HCT116 (cell line): ENCODE measurements around the gene TNFAIP2. TPM values are rescaled to one million over a fixed set of nuclear protein-coding genes. Genes with fewer than 3 reads are reported as not detected.

Experiments
- ATAC-seq: fragments of 200-7000 bp; cut with Tn5 transposase; 2 replicates; pipeline ENCODE4 v1.9.1; 2020; ENCODE audit warnings: mild to moderate bottlenecking, moderate library complexity
- BruUV-seq: library from RNA; stranded (reverse); fragments of 400-500 nt; replicated peaks from 2 replicates; lab custom pipeline; 2021; lab: Mats Ljungman, UMichigan
- CTCF ChIA-PET: fragments of 300-600 bp; sonication (Branson Sonifier 250); formaldehyde crosslinking; loops from one replicate; lab custom pipeline; 2021; ENCODE audit warnings: antibody characterized with exemption; lab: Charles Lee
- POLR2A ChIA-PET: fragments of 300-600, 350-600 bp; sonication (Branson Sonifier 250); formaldehyde crosslinking; loops from one replicate; lab custom pipeline; 2021; ENCODE audit warnings: antibody characterized with exemption; lab: Charles Lee
- RAD21 ChIA-PET, 2 experiments: fragments of 300-600 bp; sonication (Branson Sonifier 250); formaldehyde crosslinking; loops; one replicate each; lab custom pipeline; 2023; ENCODE audit warnings: low total read pairs in 2 of 2; ENCODE audit not compliant: uncharacterized antibody in 2 of 2, unreplicated experiment in 2 of 2, low non-redundant PET in 1 of 2; lab: Charles Lee
- DNase-seq: peaks from one replicate; pipeline ENCODE4 v3.0.0-alpha.2; 2010; ENCODE audit warnings: low read depth, low spot score
- H2AFZ ChIP-seq: fragments of 200-600 bp; shearing (Covaris generic), sonication (generic); 2 replicates; pipeline ENCODE4 v1.6.1; 2017; ENCODE audit warnings: low read depth, mixed run types, mixed read lengths, antibody characterized with exemption, low read length; ENCODE audit not compliant: poor library complexity, severe bottlenecking
- H3K27ac ChIP-seq: 2 replicates; pipeline ENCODE4 v1.5.1; 2012; ENCODE audit warnings: low read depth, low read length
- H3K27me3 ChIP-seq: fragments of 200-600 bp; sonication (generic); 2 replicates; pipeline ENCODE4 v1.6.1; 2016; ENCODE audit warnings: mixed run types, low read length, mixed read lengths; ENCODE audit not compliant: insufficient read depth
- H3K36me3 ChIP-seq, 2 experiments: fragments of 200-500 bp in 1 of 2; fragments of 200-600 bp in 1 of 2; sonication (Bioruptor generic) in 1 of 2; sonication (generic) in 1 of 2; 2 replicates each; pipeline versions ENCODE4 v1.5.1 to v1.6.1; 2014 to 2016; ENCODE audit warnings: low read length in 2 of 2, inconsistent platforms in 1 of 2, mixed read lengths in 1 of 2, mixed run types in 1 of 2; ENCODE audit not compliant: insufficient read depth in 2 of 2, control insufficient read depth in 1 of 2
- H3K4me1 ChIP-seq, 2 experiments: fragments of 200-600 bp in 1 of 2; sonication (generic) in 1 of 2; 2 replicates each; pipeline versions ENCODE4 v1.5.1 to v1.6.1; 2012 to 2017; ENCODE audit warnings: low read length in 2 of 2, inconsistent platforms in 1 of 2, mild to moderate bottlenecking in 1 of 2, mixed read lengths in 1 of 2, mixed run types in 1 of 2, moderate library complexity in 1 of 2; ENCODE audit not compliant: insufficient read depth in 2 of 2, control insufficient read depth in 1 of 2
- H3K4me2 ChIP-seq: fragments of 200-600 bp; sonication (generic); 2 replicates; pipeline ENCODE4 v1.6.1; 2017; ENCODE audit warnings: mixed run types, low read length, mixed read lengths
- H3K4me3 ChIP-seq, 2 experiments: fragments of 200-600 bp in 1 of 2; sonication (generic) in 1 of 2; replicated peaks in 1 of 2; 2 replicates each; pipeline ENCODE4 v1.5.1; 2011 to 2016; ENCODE audit warnings: low read length in 2 of 2, control low read depth in 1 of 2, low read depth in 1 of 2, mild to moderate bottlenecking in 1 of 2, mixed read lengths in 1 of 2, mixed run types in 1 of 2
- H3K79me2 ChIP-seq: fragments of 200-600 bp; sonication (generic); 2 replicates; pipeline ENCODE4 v1.6.1; 2017; ENCODE audit warnings: mild to moderate bottlenecking, mixed run types, low read length, moderate library complexity, mixed read lengths; ENCODE audit not compliant: insufficient read depth
- H3K9ac ChIP-seq: fragments of 200-600 bp; sonication (generic); 2 replicates; pipeline ENCODE4 v1.6.1; 2016; ENCODE audit warnings: low read length, mixed read lengths
- H3K9me2 ChIP-seq: fragments of 200-600 bp; sonication (generic), shearing (Covaris generic); 2 replicates; pipeline ENCODE4 v1.6.1; 2017; ENCODE audit warnings: mixed run types, mild to moderate bottlenecking, moderate library complexity; ENCODE audit not compliant: insufficient read depth
- H3K9me3 ChIP-seq, 2 experiments: fragments of 200-500 bp in 1 of 2; fragments of 200-600 bp in 1 of 2; sonication (Bioruptor generic) in 1 of 2; sonication (generic) in 1 of 2; 2 replicates each; pipeline ENCODE4 v1.6.1; 2014 to 2017; ENCODE audit warnings: low read length in 2 of 2, mixed read lengths in 2 of 2, inconsistent platforms in 1 of 2, low read depth in 1 of 2, mild to moderate bottlenecking in 1 of 2, mixed run types in 1 of 2, moderate library complexity in 1 of 2; ENCODE audit not compliant: control insufficient read depth in 1 of 2, insufficient read depth in 1 of 2
- H4K20me1 ChIP-seq: fragments of 200-600 bp; sonication (generic), shearing (Covaris generic); 2 replicates; pipeline ENCODE4 v1.6.1; 2017; ENCODE audit warnings: mixed run types, mild to moderate bottlenecking, moderate library complexity; ENCODE audit not compliant: insufficient read depth
- ATF3 ChIP-seq: IDR thresholded peaks from 2 replicates; pipeline ENCODE4 v1.6.1; 2012
- CEBPB ChIP-seq: IDR thresholded peaks from 2 replicates; pipeline ENCODE4 v1.6.1; 2012; ENCODE audit warnings: low read depth
- EZH2 ChIP-seq: fragments of 200-600 bp; sonication (generic); IDR thresholded peaks from 2 replicates; pipeline ENCODE4 v1.6.1; 2017; ENCODE audit warnings: antibody characterized with exemption, mixed run types
- EZH2phosphoT487 ChIP-seq: fragments of 200-600 bp; IDR thresholded peaks from 2 replicates; pipeline ENCODE4 v1.6.1; 2018; ENCODE audit warnings: antibody characterized with exemption, borderline replicate concordance
- POLR2A ChIP-seq: IDR thresholded peaks from 2 replicates; pipeline ENCODE4 v1.7.0; 2011; ENCODE audit warnings: borderline replicate concordance; ENCODE audit not compliant: insufficient read depth, insufficient read length; ENCODE audit errors: extremely low read depth
- POLR2AphosphoS5 ChIP-seq: IDR thresholded peaks from 2 replicates; pipeline ENCODE4 v1.6.1; 2011; ENCODE audit warnings: mild to moderate bottlenecking, low read depth, low read length, moderate library complexity
- RAD21 ChIP-seq: IDR thresholded peaks from 2 replicates; pipeline ENCODE4 v1.6.1; 2012; ENCODE audit warnings: low read depth, mild to moderate bottlenecking
- REST ChIP-seq: IDR thresholded peaks from 2 replicates; pipeline ENCODE4 v1.6.1; 2012; ENCODE audit warnings: low read depth
- SP1 ChIP-seq: IDR thresholded peaks from 2 replicates; pipeline ENCODE4 v1.6.1; 2012; ENCODE audit warnings: low read depth
- SRF ChIP-seq: IDR thresholded peaks from 2 replicates; pipeline ENCODE4 v1.6.1; 2012; ENCODE audit warnings: low read depth
- YY1 ChIP-seq: IDR thresholded peaks from 2 replicates; pipeline ENCODE4 v1.6.1; 2011; ENCODE audit warnings: low read length, low read depth, moderate library complexity, mild to moderate bottlenecking; ENCODE audit not compliant: insufficient replicate concordance; ENCODE audit errors: extremely low read depth
- ZFX ChIP-seq: fragments of 450-650 bp; IDR thresholded peaks from 2 replicates; pipeline ENCODE4 v1.6.1; 2017
- ZNF274 ChIP-seq: fragments of 200-500 bp; sonication (Bioruptor generic); IDR thresholded peaks from 2 replicates; pipeline ENCODE4 v1.6.1; 2014; ENCODE audit warnings: mild to moderate bottlenecking, low read depth, low read length, inconsistent platforms
- intact Hi-C: fragments of 100-400 bp; cut with micrococcal nuclease; formaldehyde crosslinking; loops from 2 replicates; pipeline ENCODE4 v1.10.0; 2022
- total RNA-seq: library from RNA; stranded (reverse); gene quantifications from one replicate; pipeline ENCODE4 v1.2.1, GENCODE V29; 2021; ENCODE audit not compliant: unreplicated experiment
- TF ChIP-seq, protein P1 (sequence below): IDR thresholded peaks from 2 replicates; pipeline ENCODE4 v1.6.1; 2012

TNFAIP2 gene
- total RNA-seq, 1 experiment from 2014 or later = 74.8 TPM

- ATAC-seq (no peak), DNase-seq (no peak)
- no peak overlapping the region for H3K9ac ChIP-seq
- H3K4me3 ChIP-seq = no peak overlapping the region
- peaks cover 51 to 71% of the 10 kb centered on the region in 2 experiments for H3K4me1 ChIP-seq
- H3K27me3 ChIP-seq = no peaks in the 10 kb centered on the region
- no TSS peak for BruUV-seq
- ChIA-PET RAD21 (no interaction called here), CTCF (no interaction called here), POLR2A (no interaction called here)
- H3K79me2 ChIP-seq = no peaks in the 10 kb centered on the region
- H2AFZ ChIP-seq = no peak overlapping the region
- intact Hi-C loops = no loop called here
- no peaks in the 10 kb centered on the region for H4K20me1 ChIP-seq
- H3K27ac ChIP-seq = no peak overlapping the region; the same call in 1 of the 2 replicates
- no peak overlapping the region for H3K4me2 ChIP-seq
- H3K36me3 ChIP-seq = no peaks in the 10 kb centered on the region
- no peaks in the 10 kb centered on the region for H3K9me3 ChIP-seq
- TF ChIP-seq EZH2 (no peak), ZNF274 (no peak), CEBPB (no peak), SP1 (no peak), RAD21 (no peak), ATF3 (no peak), SRF (no peak), YY1 (no peak), POLR2A (no peak), REST (no peak), EZH2phosphoT487 (no peak), POLR2AphosphoS5 (no peak), ZFX (no peak)
- TF ChIP-seq, protein P1, sequence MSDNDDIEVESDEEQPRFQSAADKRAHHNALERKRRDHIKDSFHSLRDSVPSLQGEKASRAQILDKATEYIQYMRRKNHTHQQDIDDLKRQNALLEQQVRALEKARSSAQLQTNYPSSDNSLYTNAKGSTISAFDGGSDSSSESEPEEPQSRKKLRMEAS = no peak
- H3K9me2 ChIP-seq = no peaks in the 10 kb centered on the region
Measured at GRCh38 chr14:103107455-103107854, 15.8 kb upstream of the TNFAIP2 start.
